Testis (tissue), 2 donors: ENCODE results near the gene TBC1D7.

Experiments
- POLR2A ChIP-seq: fragments of 450-650 bp; IDR thresholded peaks from one replicate; pipeline ENCODE4 v1.6.1; 2017; ENCODE audit warnings: antibody characterized with exemption, mild to moderate bottlenecking, moderate library complexity
- TF ChIP-seq, protein P1 (sequence below), 3 experiments: fragments of 450-650 bp in 2 of 3; fragments of 200-600 bp in 1 of 3; sonication (generic) in 1 of 3; IDR thresholded peaks; one replicate each; pipeline ENCODE4 v1.5.1; 2016 to 2019; ENCODE audit warnings: antibody characterized with exemption in 3 of 3, mild to moderate bottlenecking in 2 of 3, moderate library complexity in 1 of 3

DNA sequence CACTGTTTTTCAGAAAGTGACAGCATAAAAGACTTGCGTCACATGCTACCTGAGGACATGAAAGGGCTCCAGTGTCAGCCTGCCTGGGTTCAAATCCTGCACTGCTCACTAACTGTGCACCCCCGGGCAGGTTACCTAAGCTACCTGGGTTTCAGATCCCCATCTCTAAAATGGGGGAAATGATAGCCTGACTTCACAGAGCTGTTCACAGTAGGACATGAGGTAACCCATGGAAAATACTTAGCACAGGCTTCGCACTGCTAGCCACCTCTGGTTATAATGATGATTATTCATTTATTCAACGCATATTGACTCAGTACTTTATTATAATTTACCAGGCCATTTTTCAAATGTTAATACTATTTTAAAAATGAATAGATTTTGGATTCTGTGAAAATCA is 23.0 kb downstream of the TBC1D7 start:
- TF ChIP-seq, protein P1, sequence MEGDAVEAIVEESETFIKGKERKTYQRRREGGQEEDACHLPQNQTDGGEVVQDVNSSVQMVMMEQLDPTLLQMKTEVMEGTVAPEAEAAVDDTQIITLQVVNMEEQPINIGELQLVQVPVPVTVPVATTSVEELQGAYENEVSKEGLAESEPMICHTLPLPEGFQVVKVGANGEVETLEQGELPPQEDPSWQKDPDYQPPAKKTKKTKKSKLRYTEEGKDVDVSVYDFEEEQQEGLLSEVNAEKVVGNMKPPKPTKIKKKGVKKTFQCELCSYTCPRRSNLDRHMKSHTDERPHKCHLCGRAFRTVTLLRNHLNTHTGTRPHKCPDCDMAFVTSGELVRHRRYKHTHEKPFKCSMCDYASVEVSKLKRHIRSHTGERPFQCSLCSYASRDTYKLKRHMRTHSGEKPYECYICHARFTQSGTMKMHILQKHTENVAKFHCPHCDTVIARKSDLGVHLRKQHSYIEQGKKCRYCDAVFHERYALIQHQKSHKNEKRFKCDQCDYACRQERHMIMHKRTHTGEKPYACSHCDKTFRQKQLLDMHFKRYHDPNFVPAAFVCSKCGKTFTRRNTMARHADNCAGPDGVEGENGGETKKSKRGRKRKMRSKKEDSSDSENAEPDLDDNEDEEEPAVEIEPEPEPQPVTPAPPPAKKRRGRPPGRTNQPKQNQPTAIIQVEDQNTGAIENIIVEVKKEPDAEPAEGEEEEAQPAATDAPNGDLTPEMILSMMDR (IDR thresholded peaks at IDR 0.05) = no peak
- TF ChIP-seq POLR2A = no peak
